HepG2 (cell line): ENCODE measurements around the gene DIRAS1. TPM values are rescaled to one million over a fixed set of nuclear protein-coding genes. Genes with fewer than 3 reads are reported as not detected.

Source experiments
- ATAC-seq: fragments of 200-7000 bp; cut with Tn5 transposase; 3 replicates; pipeline ENCODE4 v1.9.1; 2020; ENCODE audit warnings: mild to moderate bottlenecking, moderate library complexity
- BruUV-seq: library from RNA; stranded (reverse); fragments of 400-500 nt; replicated peaks from 2 replicates; lab custom pipeline; 2021; lab: Mats Ljungman, UMichigan
- CTCF ChIA-PET: fragments of 300-600 bp; formaldehyde crosslinking; extraction: SDS; loops from one replicate; lab custom pipeline; 2021; ENCODE audit warnings: low total read pairs, inconsistent platforms, low intra/inter-chr PET ratio; lab: Yijun Ruan, JAX
- POLR2A ChIA-PET: fragments of 350-600 bp; sonication (Branson Sonifier 250); formaldehyde crosslinking; loops from one replicate; lab custom pipeline; 2020; ENCODE audit warnings: antibody characterized with exemption, inconsistent platforms; lab: Yijun Ruan, JAX
- DNase-seq: peaks from one replicate; pipeline ENCODE4 v3.0.0-alpha.2; 2015; ENCODE audit warnings: low spot score
- FAIRE-seq: peaks from 3 replicates; lab custom pipeline; 2011; peaks lifted over from hg19 to GRCh38; lab: Jason Lieb, UNC
- H2AFZ ChIP-seq: one replicate; pipeline ENCODE4 v1.6.1; 2011; ENCODE audit warnings: low read length, inconsistent platforms
- H3K27ac ChIP-seq: fragments of 300-600 bp; 3 replicates; pipeline ENCODE4 v1.8.0; 2011; ENCODE audit warnings: mixed run types, mild to moderate bottlenecking, mixed read lengths, low read length, inconsistent platforms; ENCODE audit not compliant: insufficient read depth; ENCODE audit errors: extremely low read length
- H3K27me3 ChIP-seq, 2 experiments: fragments of 200-600 bp in 1 of 2; 2 replicates in 1 of 2; 3 replicates in 1 of 2; pipeline versions ENCODE4 v1.6.0 to v1.8.0; 2011; ENCODE audit warnings: low read length in 2 of 2, mild to moderate bottlenecking in 2 of 2, moderate library complexity in 2 of 2, inconsistent platforms in 1 of 2; ENCODE audit not compliant: insufficient read depth in 2 of 2, control insufficient read depth in 1 of 2
- H3K36me3 ChIP-seq, 2 experiments: fragments of 200-600 bp in 1 of 2; replicated peaks in 1 of 2; 2 replicates in 1 of 2; 3 replicates in 1 of 2; pipeline versions ENCODE4 v1.5.1 to v1.8.0; 2011; ENCODE audit warnings: low read length in 2 of 2, inconsistent platforms in 1 of 2; ENCODE audit not compliant: insufficient read depth in 2 of 2, control insufficient read depth in 1 of 2
- H3K4me1 ChIP-seq: 2 replicates; pipeline ENCODE4 v1.5.1; 2012; ENCODE audit warnings: low read length, inconsistent platforms; ENCODE audit not compliant: insufficient read depth
- H3K4me2 ChIP-seq: 2 replicates; pipeline ENCODE4 v1.6.0; 2011; ENCODE audit warnings: low read depth, low read length, inconsistent platforms
- H3K4me3 ChIP-seq, 3 experiments: fragments of 200-600 bp in 1 of 3; sonication (generic), shearing (Covaris generic) in 1 of 3; replicated peaks in 1 of 3; 2 replicates each; pipeline ENCODE4 v1.5.1; 2011 to 2016; ENCODE audit warnings: low read length in 3 of 3, inconsistent platforms in 2 of 3, low read depth in 2 of 3, mild to moderate bottlenecking in 2 of 3, control low read depth in 1 of 3, mixed read lengths in 1 of 3; ENCODE audit not compliant: insufficient read depth in 1 of 3
- H3K79me2 ChIP-seq: one replicate; pipeline ENCODE4 v1.6.1; 2011; ENCODE audit warnings: low read length, inconsistent platforms; ENCODE audit not compliant: insufficient read depth
- H3K9ac ChIP-seq: 2 replicates; pipeline ENCODE4 v1.6.0; 2011; ENCODE audit warnings: mild to moderate bottlenecking, low read depth, low read length, inconsistent platforms; ENCODE audit not compliant: insufficient read depth
- H3K9me3 ChIP-seq: 2 replicates; pipeline ENCODE4 v1.5.1; 2012; ENCODE audit warnings: mild to moderate bottlenecking, low read length
- H4K20me1 ChIP-seq: 2 replicates; pipeline ENCODE4 v1.6.0; 2011; ENCODE audit warnings: inconsistent platforms, mild to moderate bottlenecking, low read length, moderate library complexity; ENCODE audit not compliant: insufficient read depth
- AGO2 ChIP-seq: fragments of 200-400 bp; formaldehyde crosslinking; optimal IDR thresholded peaks from 2 replicates; pipeline ENCODE3; 2017; ENCODE audit warnings: mild to moderate bottlenecking, low read depth, low read length, moderate library complexity
- IRX3 ChIP-seq: sonication (generic); formaldehyde crosslinking; IDR thresholded peaks from 2 replicates; pipeline ENCODE4 v1.8.1; 2023; ENCODE audit warnings: mild to moderate bottlenecking, low read depth, missing genetic modification reagents, borderline replicate concordance
- KDM2A ChIP-seq: sonication (generic); formaldehyde crosslinking; IDR thresholded peaks from 2 replicates; pipeline ENCODE4 v1.4.0; 2020; ENCODE audit warnings: low read depth, missing genetic modification reagents, borderline replicate concordance
- RAD51 ChIP-seq: fragments of 450-650 bp; IDR thresholded peaks from 2 replicates; pipeline ENCODE4 v1.6.1; 2016; ENCODE audit warnings: borderline replicate concordance
- USF2 ChIP-seq, 2 experiments: sonication (generic) in 1 of 2; formaldehyde crosslinking in 1 of 2; IDR thresholded peaks; 2 replicates each; pipeline versions ENCODE4 v1.5.1 to v1.6.1; 2011 to 2020; ENCODE audit warnings: borderline replicate concordance in 1 of 2, low read depth in 1 of 2, low read length in 1 of 2, mild to moderate bottlenecking in 1 of 2, missing genetic modification reagents in 1 of 2, moderate library complexity in 1 of 2
- ZNF557 ChIP-seq: sonication (generic); formaldehyde crosslinking; IDR thresholded peaks from 2 replicates; pipeline ENCODE4 v1.4.0; 2020; ENCODE audit warnings: missing genetic modification reagents
- ZNF563 ChIP-seq: sonication (generic); formaldehyde crosslinking; IDR thresholded peaks from 2 replicates; pipeline ENCODE4 v1.8.0; 2022; ENCODE audit warnings: mild to moderate bottlenecking, moderate library complexity, missing genetic modification reagents
- WGBS: methylation state at CpG from one replicate; pipeline ENCODE4 v1.1.6; 2017; ENCODE audit warnings: low lambda C conversion rate; 5-methylcytosine and 5-hydroxymethylcytosine counted together
- in situ Hi-C: cut with HindIII; loops from 2 replicates; pipeline ENCODE4 v1.10.0; 2017; ENCODE audit warnings: low pct_unique_long_range_greater_than_20kb; ENCODE audit not compliant: extremely low pct_ligation_motif_present
- intact Hi-C: fragments of 100-400 bp; cut with micrococcal nuclease; formaldehyde crosslinking; loops from one replicate; pipeline ENCODE4 v1.10.0; 2022; ENCODE audit not compliant: unreplicated experiment
- polyA plus RNA-seq, 8 experiments: library from polyadenylated mRNA; depleted of rRNA in 3 of 8; stranded (reverse) in 7 of 8; unstranded in 1 of 8; fragments of >200 nt; fragmentation: Illumina TruSeq in 4 of 8; extraction: Trizol in 4 of 8; gene quantifications; 2 replicates each; pipeline versions ENCODE4 v1.2.1 to v1.2.3, GENCODE V29; 2011 to 2016; ENCODE audit warnings: low read depth in 4 of 8, missing spikeins in 1 of 8, mixed read lengths in 1 of 8; ENCODE audit not compliant: insufficient read depth in 1 of 8
- total RNA-seq, 5 experiments: library from RNA; depleted of rRNA; stranded (reverse); fragments of >200 nt; fragmentation: Illumina TruSeq; extraction: Trizol; gene quantifications; 2 replicates each; pipeline ENCODE4 v1.2.3, GENCODE V29; 2016; ENCODE audit warnings: low read depth in 1 of 5

DIRAS1 gene
- total and polyA plus RNA-seq, 2 of the 13 experiments (the other 11 are each of a cell fraction or from before 2014, with no cell fraction given) = 0.97 to 1.8 TPM

GRCh38 chr19:2729943-2730818 lies 9.0 kb upstream of the DIRAS1 start:
- no TSS peak for BruUV-seq
- H3K9ac ChIP-seq = no peak overlapping the region
- no peak overlapping the region for H3K27ac ChIP-seq
- no peak for DNase-seq
- no peaks in the 10 kb centered on the region for H3K9me3 ChIP-seq
- peaks cover 13% of the 10 kb centered on the region; the same call in 1 of the 2 replicates for H3K4me1 ChIP-seq
- ChIA-PET CTCF (no interaction called here), POLR2A (no interaction called here)
- H3K4me2 ChIP-seq = no peak overlapping the region
- peak; percentile 44 for TF ChIP-seq AGO2
- TF ChIP-seq IRX3 (CRISPR knock-in tag) = no peak
- TF ChIP-seq, all 625 proteins: peak for 1
- peaks cover 1 to 12% of the 10 kb centered on the region in 2 experiments; a peak in 2 of 5 replicates for H3K36me3 ChIP-seq
- whole genome bisulfite sequencing = 83% methylated on average over 12 of the region's 26 CpGs
- peaks cover 7 to 30% of the 10 kb centered on the region in 2 experiments for H3K27me3 ChIP-seq
- in situ Hi-C loops = no loop called here
- H3K79me2 ChIP-seq = no peaks in the 10 kb centered on the region
- ATAC-seq = no peak
- FAIRE-seq = no peak
- intact Hi-C loops = no loop called here
- H2AFZ ChIP-seq = no peak overlapping the region
- H4K20me1 ChIP-seq = no peaks in the 10 kb centered on the region
- H3K4me3 ChIP-seq = no peak overlapping the region

GRCh38 chr19:2728783-2729387 lies 7.7 kb upstream of the DIRAS1 start:
- H3K9ac ChIP-seq = no peak overlapping the region
- no peak overlapping the region for H3K4me3 ChIP-seq
- no peaks in the 10 kb centered on the region for H3K9me3 ChIP-seq
- 55% methylated on average over 7 of the region's 23 CpGs for WGBS
- FAIRE-seq = no peak
- H3K36me3 ChIP-seq = 0 out of 5 replicates have a peak, but pooled peaks cover 0 to 3% of the 10 kb centered on the region in 2 experiments
- H3K27me3 ChIP-seq = peaks cover 8 to 30% of the 10 kb centered on the region in 2 experiments
- ChIA-PET POLR2A (no interaction called here), CTCF (no interaction called here)
- in situ Hi-C loops (no loop called here), intact Hi-C loops (no loop called here)
- H3K4me1 ChIP-seq = peaks cover 13% of the 10 kb centered on the region; the same call in 1 of the 2 replicates
- ATAC-seq = no peak
- H3K27ac ChIP-seq = no peak overlapping the region
- H2AFZ ChIP-seq = no peak overlapping the region
- H4K20me1 ChIP-seq = no peaks in the 10 kb centered on the region
- no peak for DNase-seq
- peak; percentile 70; the same call in 1 of the 2 replicates for TF ChIP-seq USF2 (IDR thresholded peaks at IDR 0.05; ENCODE audit: low read depth, low read length)
- TF ChIP-seq USF2 (CRISPR knock-in tag; IDR thresholded peaks at IDR 0.05; ENCODE audit: borderline replicate concordance) = no peak
- no peak for TF ChIP-seq ZNF557 (CRISPR knock-in tag)
- no peak for TF ChIP-seq ZNF563
- TF ChIP-seq KDM2A = peak; percentile 34; the same call in 1 of the 2 replicates
- TF ChIP-seq RAD51 = peak; percentile 86
- BruUV-seq = no TSS peak
- no peaks in the 10 kb centered on the region for H3K79me2 ChIP-seq
- no peak overlapping the region for H3K4me2 ChIP-seq
